ENCODE measurements around the gene RPUSD2.

The RPUSD2 gene

DNA sequence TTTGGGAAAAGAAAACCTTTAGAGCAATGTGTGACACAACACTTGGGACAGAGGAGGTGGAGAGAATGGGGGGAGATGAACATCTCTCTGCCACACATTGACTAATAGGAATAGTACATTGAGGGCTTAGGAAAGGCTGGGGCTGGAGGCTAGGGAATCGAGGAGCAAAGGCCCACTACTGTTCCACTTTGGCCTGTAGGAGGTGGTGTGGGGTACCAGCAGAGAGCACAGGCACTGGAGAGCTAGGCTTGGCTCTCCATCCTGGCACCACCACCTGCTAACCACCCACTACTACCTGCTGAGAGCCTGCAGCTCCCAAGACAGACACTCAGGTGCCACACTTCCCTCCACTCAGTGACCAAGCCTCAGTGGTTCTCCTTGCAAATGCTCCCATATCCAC lies 23.6 kb upstream of the RPUSD2 start:
- Histone ChIP-seq H3K4me1 (no peaks in the 10 kb centered on the region), H3K4me3 (no peak overlapping the region), H3K9me3 (no peaks in the 10 kb centered on the region), H3K27ac (no peak overlapping the region), H3K27me3 (no peaks in the 10 kb centered on the region), H3K36me3 (peaks cover 0 to 27% (median 19%) of the 10 kb centered on the region in 3 donors)
- DNase-seq = no peak
- intact Hi-C loops (cut with DNase I; ENCODE audit: low total_unique reads) = no loop called here
- TF ChIP-seq, protein P1, sequence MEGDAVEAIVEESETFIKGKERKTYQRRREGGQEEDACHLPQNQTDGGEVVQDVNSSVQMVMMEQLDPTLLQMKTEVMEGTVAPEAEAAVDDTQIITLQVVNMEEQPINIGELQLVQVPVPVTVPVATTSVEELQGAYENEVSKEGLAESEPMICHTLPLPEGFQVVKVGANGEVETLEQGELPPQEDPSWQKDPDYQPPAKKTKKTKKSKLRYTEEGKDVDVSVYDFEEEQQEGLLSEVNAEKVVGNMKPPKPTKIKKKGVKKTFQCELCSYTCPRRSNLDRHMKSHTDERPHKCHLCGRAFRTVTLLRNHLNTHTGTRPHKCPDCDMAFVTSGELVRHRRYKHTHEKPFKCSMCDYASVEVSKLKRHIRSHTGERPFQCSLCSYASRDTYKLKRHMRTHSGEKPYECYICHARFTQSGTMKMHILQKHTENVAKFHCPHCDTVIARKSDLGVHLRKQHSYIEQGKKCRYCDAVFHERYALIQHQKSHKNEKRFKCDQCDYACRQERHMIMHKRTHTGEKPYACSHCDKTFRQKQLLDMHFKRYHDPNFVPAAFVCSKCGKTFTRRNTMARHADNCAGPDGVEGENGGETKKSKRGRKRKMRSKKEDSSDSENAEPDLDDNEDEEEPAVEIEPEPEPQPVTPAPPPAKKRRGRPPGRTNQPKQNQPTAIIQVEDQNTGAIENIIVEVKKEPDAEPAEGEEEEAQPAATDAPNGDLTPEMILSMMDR (IDR thresholded peaks at IDR 0.05) = no peak

DNA sequence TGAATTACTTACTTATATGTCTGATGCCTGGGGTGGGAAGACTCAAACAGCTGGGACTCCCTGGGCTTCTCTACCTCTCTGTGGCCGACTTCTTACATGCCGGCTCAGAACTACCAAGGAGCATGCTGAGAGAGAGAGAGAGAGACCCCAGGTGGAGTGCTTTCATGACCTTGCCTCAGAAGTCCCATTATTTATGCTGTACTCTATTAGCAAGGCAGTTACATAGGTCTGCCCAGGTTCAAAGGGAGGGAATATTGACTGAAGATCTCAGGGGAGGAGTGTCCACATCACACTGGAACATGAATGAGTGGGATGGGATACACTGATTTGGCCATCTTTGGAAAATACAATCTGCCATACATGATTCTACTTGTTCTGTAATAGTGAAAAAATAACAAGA lies 20.5 kb upstream of the RPUSD2 start:
- Histone ChIP-seq H3K4me3 (no peak overlapping the region), H3K27ac (no peak overlapping the region), H3K4me1 (no peaks in the 10 kb centered on the region), H3K9me3 (no peaks in the 10 kb centered on the region), H3K36me3 (peaks cover 8 to 37% (median 32%) of the 10 kb centered on the region in 3 donors), H3K27me3 (no peaks in the 10 kb centered on the region)
- TF ChIP-seq, protein P1 (IDR thresholded peaks at IDR 0.05) = no peak
- intact Hi-C loops (cut with DNase I; ENCODE audit: low total_unique reads) = no loop called here
- no peak for DNase-seq

DNA sequence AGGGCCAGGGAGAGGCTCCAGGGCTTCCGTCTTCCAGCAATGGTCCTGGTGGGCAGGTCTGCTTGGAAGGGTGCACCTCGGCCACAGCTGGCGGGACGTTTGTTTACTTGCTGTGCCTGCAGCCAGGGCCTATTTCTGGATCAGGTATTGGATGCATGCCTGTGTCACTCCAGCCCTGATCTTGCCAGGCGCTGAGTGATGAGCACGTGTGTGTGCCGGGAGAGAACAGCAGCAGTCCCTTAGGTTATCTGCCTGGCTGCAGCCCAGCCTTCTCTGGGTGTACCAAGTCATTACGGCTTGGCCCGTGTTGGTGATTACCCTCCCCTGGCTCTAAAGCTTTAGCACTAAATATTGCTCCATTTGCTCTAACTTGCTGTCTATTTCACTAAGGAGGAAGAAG lies 19.2 kb upstream of the RPUSD2 start:
- Histone ChIP-seq H3K36me3 (peaks cover 9 to 50% (median 45%) of the 10 kb centered on the region in 3 donors), H3K27me3 (no peaks in the 10 kb centered on the region), H3K4me3 (no peak overlapping the region), H3K27ac (no peak overlapping the region), H3K9me3 (no peaks in the 10 kb centered on the region), H3K4me1 (no peaks in the 10 kb centered on the region)
- TF ChIP-seq, protein P1 (IDR thresholded peaks at IDR 0.05) = no peak
- intact Hi-C loops (cut with DNase I; ENCODE audit: low total_unique reads) = no loop called here
- DNase-seq = no peak

DNA sequence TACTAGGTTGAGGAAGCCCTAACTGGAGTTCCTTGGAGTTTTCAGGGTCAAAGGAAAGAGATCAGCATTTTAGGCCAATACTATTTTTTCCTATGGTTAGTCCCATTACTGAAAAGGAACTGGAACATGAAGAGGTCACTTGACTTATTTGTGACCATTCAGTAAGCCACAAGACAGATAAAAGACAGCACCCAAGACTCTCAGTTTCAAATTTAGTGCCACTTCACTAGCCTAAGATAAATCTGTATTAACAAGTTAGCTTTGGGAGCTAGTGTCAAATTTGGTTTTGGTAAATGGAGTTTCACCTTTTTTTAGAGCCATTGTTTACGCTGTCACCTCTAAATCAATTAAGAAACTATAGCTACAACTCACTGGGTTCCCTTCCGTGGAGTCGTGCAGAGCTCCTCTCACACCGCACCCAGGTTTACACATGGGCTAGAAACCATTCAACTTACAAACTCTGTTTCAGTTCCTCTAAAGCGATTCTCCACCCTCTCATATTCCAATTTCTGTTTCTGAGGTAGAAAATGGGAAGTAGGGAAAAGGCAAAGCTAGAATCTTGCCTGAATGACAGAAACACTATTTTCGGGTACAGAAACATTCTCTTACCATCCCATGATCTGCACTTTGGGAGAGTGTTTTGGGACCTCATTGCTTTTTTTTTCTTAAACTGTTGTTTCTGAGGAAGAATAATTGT lies 18.6 kb upstream of the RPUSD2 start:
- peaks cover 9 to 56% (median 50%) of the 10 kb centered on the region in 3 donors for H3K36me3 ChIP-seq
- H3K4me1 ChIP-seq = no peaks in the 10 kb centered on the region
- DNase-seq = no peak
- H3K4me3 ChIP-seq = no peak overlapping the region
- intact Hi-C loops (cut with DNase I; ENCODE audit: low total_unique reads) = no loop called here
- no peaks in the 10 kb centered on the region for H3K9me3 ChIP-seq
- TF ChIP-seq, protein P1 (IDR thresholded peaks at IDR 0.05) = no peak
- H3K27me3 ChIP-seq = no peaks in the 10 kb centered on the region
- H3K27ac ChIP-seq = no peak overlapping the region

DNA sequence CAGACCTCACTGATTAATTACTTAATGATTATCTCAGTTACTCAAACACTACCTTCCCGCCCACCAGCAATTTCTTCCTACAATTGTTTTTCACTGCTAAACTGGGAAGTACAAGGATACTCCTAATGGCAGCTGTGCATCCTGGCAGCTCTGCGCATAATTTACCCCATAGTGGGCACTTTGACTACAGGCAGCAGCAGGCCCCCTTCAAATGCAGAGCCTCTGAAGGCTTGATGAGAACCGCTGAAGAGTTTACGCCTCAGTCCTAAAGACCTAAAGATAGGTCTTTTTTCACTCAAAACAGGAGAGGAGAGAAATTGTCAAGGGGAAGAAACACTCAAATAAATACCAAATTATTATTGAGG lies 15.0 kb upstream of the RPUSD2 start:
- TF ChIP-seq, protein P1 (IDR thresholded peaks at IDR 0.05) = no peak
- Histone ChIP-seq H3K36me3 (peaks cover 14 to 56% (median 49%) of the 10 kb centered on the region in 3 donors), H3K27me3 (no peaks in the 10 kb centered on the region), H3K9me3 (no peaks in the 10 kb centered on the region), H3K27ac (no peak overlapping the region), H3K4me1 (no peaks in the 10 kb centered on the region), H3K4me3 (no peak overlapping the region)
- intact Hi-C loops (cut with DNase I; ENCODE audit: low total_unique reads) = no loop called here
- no peak for DNase-seq
